OCI-LY3 (cell line): Measurements from ENCODE around the gene RNF141.

Experiments
- CTCF ChIP-seq: fragments of 200-600, 300-600 bp; sonication (generic); IDR thresholded peaks from 2 replicates; pipeline ENCODE4 v1.5.1; 2014; ENCODE audit warnings: antibody characterized with exemption, low read length, low read depth
- EZH2phosphoT487 ChIP-seq: fragments of 200-600 bp; shearing (Covaris generic); IDR thresholded peaks from 2 replicates; pipeline ENCODE4 v1.6.1; 2018; ENCODE audit warnings: antibody characterized with exemption, mixed run types, low read depth

GRCh38 chr11:10558288-10558687, 17.3 kb upstream of the RNF141 start:
- TF ChIP-seq CTCF: no peak
- TF ChIP-seq EZH2phosphoT487: no peak
